TTC549 (cell line): ENCODE data around the gene SNCA.

Experiments
- FAIRE-seq: peaks from 2 replicates; lab custom pipeline; 2012; peaks lifted over from hg19 to GRCh38; lab: Jason Lieb, UNC

SNCA gene

GRCh38 chr4:89836897-89837384 is at the start of gene SNCA:
Gene SNCA (minus strand): TSS chr4:89837161. CDS start chr4:89835667, 1,494 bp downstream.
- no peak for FAIRE-seq

GRCh38 chr4:89879215-89879614 is 42.3 kb upstream of the SNCA start:
- FAIRE-seq = no peak

GRCh38 chr4:89878611-89879010 is 41.6 kb upstream of the SNCA start:
- no peak for FAIRE-seq

- no peak for FAIRE-seq
These were observed 39.6 kb upstream of the SNCA start for GRCh38 chr4:89876548-89876947.

GRCh38 chr4:89871211-89871610 is 34.2 kb upstream of the SNCA start:
- FAIRE-seq = no peak

- FAIRE-seq = peak; percentile 49
These were observed 32.1 kb upstream of the SNCA start for GRCh38 chr4:89868999-89869589.

GRCh38 chr4:89868276-89868675 is 31.3 kb upstream of the SNCA start:
- no peak for FAIRE-seq

GRCh38 chr4:89863533-89863932 is 26.6 kb upstream of the SNCA start:
- no peak for FAIRE-seq

GRCh38 chr4:89860971-89861370 is 24.0 kb upstream of the SNCA start:
- FAIRE-seq = no peak

- no peak for FAIRE-seq
These were observed 18.3 kb upstream of the SNCA start for GRCh38 chr4:89855236-89855635.

GRCh38 chr4:89847571-89848325 is 10.8 kb upstream of the SNCA start:
- FAIRE-seq = no peak

- FAIRE-seq = no peak
These were observed 2.6 kb upstream of the SNCA start for GRCh38 chr4:89839558-89839957.

GRCh38 chr4:89837993-89838390 is 1.0 kb upstream of the SNCA start:
- no peak for FAIRE-seq

GRCh38 chr4:89837385-89837992 is 528 bp upstream of the SNCA start:
- FAIRE-seq = no peak

- FAIRE-seq = no peak
These were observed 773 bp downstream of the SNCA start for GRCh38 chr4:89836031-89836745.

GRCh38 chr4:89835413-89835812 is 1.5 kb downstream of the SNCA start:
- no peak for FAIRE-seq

- no peak for FAIRE-seq
These were observed 2.3 kb downstream of the SNCA start for GRCh38 chr4:89834486-89835209.

- no peak for FAIRE-seq
These were observed 7.4 kb downstream of the SNCA start for GRCh38 chr4:89829470-89830138.

GRCh38 chr4:89823416-89823815 is 13.5 kb downstream of the SNCA start:
- no peak for FAIRE-seq

- no peak for FAIRE-seq
These were observed 15.3 kb downstream of the SNCA start for GRCh38 chr4:89821612-89822011.

GRCh38 chr4:89820010-89820409 is 17.0 kb downstream of the SNCA start:
- FAIRE-seq = no peak

- FAIRE-seq = no peak
These were observed 22.6 kb downstream of the SNCA start for GRCh38 chr4:89814362-89814761.
